ENCODE data around the gene RBM26.

Gene RBM26, protein sequence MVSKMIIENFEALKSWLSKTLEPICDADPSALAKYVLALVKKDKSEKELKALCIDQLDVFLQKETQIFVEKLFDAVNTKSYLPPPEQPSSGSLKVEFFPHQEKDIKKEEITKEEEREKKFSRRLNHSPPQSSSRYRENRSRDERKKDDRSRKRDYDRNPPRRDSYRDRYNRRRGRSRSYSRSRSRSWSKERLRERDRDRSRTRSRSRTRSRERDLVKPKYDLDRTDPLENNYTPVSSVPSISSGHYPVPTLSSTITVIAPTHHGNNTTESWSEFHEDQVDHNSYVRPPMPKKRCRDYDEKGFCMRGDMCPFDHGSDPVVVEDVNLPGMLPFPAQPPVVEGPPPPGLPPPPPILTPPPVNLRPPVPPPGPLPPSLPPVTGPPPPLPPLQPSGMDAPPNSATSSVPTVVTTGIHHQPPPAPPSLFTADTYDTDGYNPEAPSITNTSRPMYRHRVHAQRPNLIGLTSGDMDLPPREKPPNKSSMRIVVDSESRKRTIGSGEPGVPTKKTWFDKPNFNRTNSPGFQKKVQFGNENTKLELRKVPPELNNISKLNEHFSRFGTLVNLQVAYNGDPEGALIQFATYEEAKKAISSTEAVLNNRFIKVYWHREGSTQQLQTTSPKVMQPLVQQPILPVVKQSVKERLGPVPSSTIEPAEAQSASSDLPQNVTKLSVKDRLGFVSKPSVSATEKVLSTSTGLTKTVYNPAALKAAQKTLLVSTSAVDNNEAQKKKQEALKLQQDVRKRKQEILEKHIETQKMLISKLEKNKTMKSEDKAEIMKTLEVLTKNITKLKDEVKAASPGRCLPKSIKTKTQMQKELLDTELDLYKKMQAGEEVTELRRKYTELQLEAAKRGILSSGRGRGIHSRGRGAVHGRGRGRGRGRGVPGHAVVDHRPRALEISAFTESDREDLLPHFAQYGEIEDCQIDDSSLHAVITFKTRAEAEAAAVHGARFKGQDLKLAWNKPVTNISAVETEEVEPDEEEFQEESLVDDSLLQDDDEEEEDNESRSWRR

DNA sequence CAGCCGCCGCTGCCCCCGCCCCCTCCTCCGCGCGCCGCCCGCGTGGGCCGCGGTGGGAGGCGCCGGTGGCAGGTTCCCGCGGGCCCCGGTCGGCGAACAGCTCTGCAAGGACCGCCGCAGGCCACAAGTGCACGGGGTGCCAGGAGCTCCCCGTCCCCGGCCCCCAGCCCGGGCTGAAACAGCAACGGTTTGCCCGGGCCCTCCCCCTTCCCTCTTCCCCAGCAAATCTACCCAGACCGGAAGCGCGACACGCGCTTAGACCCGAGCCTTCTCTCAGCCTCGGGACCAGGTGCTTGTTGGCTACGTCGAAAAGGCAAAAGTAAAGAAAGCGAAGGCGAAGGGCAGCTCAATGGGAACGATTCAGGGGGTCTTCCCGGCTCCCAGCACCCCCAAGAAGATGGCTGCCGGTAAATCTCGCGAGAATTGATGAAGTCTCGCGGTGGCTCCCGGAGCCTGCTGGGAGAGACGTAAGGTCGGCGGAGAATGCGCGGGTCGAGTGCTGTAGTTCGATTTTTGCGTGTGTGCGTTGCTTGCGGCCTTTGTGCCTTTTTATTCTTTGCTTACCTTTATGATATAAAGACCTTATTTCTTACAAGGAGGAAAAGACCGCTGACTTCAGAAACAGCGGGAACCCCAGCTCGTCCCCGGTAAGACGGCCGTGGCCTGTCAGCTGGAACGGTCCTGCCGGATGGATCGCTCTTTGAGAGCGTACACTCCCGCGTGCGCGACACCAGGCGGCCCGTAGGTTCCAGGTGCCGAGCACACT lies at the start of gene RBM26:
RBM26 (minus strand) TSS at position 425 of the 766 bp plus-strand sequence. CDS start 481 bp downstream, outside the sequence.
- TF ChIP-seq, protein P1, sequence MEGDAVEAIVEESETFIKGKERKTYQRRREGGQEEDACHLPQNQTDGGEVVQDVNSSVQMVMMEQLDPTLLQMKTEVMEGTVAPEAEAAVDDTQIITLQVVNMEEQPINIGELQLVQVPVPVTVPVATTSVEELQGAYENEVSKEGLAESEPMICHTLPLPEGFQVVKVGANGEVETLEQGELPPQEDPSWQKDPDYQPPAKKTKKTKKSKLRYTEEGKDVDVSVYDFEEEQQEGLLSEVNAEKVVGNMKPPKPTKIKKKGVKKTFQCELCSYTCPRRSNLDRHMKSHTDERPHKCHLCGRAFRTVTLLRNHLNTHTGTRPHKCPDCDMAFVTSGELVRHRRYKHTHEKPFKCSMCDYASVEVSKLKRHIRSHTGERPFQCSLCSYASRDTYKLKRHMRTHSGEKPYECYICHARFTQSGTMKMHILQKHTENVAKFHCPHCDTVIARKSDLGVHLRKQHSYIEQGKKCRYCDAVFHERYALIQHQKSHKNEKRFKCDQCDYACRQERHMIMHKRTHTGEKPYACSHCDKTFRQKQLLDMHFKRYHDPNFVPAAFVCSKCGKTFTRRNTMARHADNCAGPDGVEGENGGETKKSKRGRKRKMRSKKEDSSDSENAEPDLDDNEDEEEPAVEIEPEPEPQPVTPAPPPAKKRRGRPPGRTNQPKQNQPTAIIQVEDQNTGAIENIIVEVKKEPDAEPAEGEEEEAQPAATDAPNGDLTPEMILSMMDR (IDR thresholded peaks at IDR 0.05; ENCODE audit: insufficient read depth, low read length, poor library complexity, severe bottlenecking) = peak; percentile 11
- peak; percentile 88 for DNase-seq (ENCODE audit: extremely low read depth, insufficient read length)
- H3K27me3 ChIP-seq (replicated peaks; ENCODE audit: control insufficient read depth, insufficient read depth, low read length) = no peaks in the 10 kb centered on the region
- peak within 1 kb of the TSS; percentile 94 for H3K4me3 ChIP-seq (replicated peaks; ENCODE audit: low read depth, low read length)
- no peaks in the 10 kb centered on the region for H3K36me3 ChIP-seq (ENCODE audit: control insufficient read depth, insufficient read depth, low read length)

DNA sequence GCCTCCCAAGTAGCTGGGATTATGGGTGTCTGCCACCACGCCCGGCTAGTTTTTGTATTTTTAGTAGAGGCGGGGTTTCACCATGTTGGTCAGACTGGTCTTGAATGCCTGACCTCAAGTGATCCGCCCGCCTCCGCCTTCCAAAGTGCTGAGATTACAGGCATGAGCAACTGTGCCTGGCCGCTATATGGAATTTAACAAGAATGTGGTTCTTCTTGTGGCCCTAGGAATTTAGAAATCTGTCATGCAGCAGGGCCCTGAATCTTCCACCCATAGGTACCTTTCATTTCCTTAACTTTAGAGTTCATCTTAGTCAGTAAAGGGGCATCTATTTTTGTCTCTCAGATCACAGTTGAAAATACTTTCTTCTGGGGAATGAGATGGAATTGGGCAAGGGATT lies 49.3 kb upstream of the RBM26 start:
- DNase-seq (ENCODE audit: extremely low read depth, insufficient read length) = no peak
- Histone ChIP-seq H3K4me3 (replicated peaks; ENCODE audit: low read depth, low read length) (no peak overlapping the region), H3K27me3 (replicated peaks; ENCODE audit: control insufficient read depth, insufficient read depth, low read length) (no peaks in the 10 kb centered on the region), H3K36me3 (ENCODE audit: control insufficient read depth, insufficient read depth, low read length) (no peaks in the 10 kb centered on the region)
- TF ChIP-seq, protein P1 (IDR thresholded peaks at IDR 0.05; ENCODE audit: insufficient read depth, low read length, poor library complexity, severe bottlenecking) = no peak

GRCh38 chr13:79452239-79452913 lies 46.3 kb upstream of the RBM26 start:
- TF ChIP-seq, protein P1 (IDR thresholded peaks at IDR 0.05; ENCODE audit: insufficient read depth, low read length, poor library complexity, severe bottlenecking) = no peak
- Histone ChIP-seq H3K4me3 (replicated peaks; ENCODE audit: low read depth, low read length) (no peak overlapping the region), H3K36me3 (ENCODE audit: control insufficient read depth, insufficient read depth, low read length) (no peaks in the 10 kb centered on the region), H3K27me3 (replicated peaks; ENCODE audit: control insufficient read depth, insufficient read depth, low read length) (no peaks in the 10 kb centered on the region)
- DNase-seq (ENCODE audit: extremely low read depth, insufficient read length) = no peak

DNA sequence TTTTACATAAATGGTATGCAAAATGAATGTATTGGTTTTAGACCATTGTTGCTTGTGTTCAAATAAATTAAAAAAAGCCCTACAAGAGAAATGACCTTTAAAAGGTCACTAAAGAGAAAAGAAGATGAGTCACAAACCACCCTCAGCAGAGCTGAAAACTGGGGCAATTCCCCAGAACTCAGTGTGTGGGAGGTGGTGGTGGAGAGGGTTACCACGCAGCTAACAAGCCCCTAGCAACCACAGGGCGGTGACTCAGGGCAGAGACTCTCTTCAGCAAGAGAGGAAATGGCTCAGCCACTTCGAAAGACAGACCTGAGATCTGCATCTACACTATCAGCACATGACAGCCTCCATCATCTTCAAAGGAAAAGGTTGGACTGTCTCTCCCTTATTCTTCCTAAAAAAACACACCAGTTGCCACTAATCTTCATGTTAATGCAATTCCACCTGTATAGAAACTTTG lies 45.5 kb upstream of the RBM26 start:
- H3K4me3 ChIP-seq (replicated peaks; ENCODE audit: low read depth, low read length) = no peak overlapping the region
- DNase-seq (ENCODE audit: extremely low read depth, insufficient read length) = peak; percentile 55
- no peaks in the 10 kb centered on the region for H3K36me3 ChIP-seq (ENCODE audit: control insufficient read depth, insufficient read depth, low read length)
- H3K27me3 ChIP-seq (replicated peaks; ENCODE audit: control insufficient read depth, insufficient read depth, low read length) = no peaks in the 10 kb centered on the region
- TF ChIP-seq, protein P1 (IDR thresholded peaks at IDR 0.05; ENCODE audit: insufficient read depth, low read length, poor library complexity, severe bottlenecking) = no peak

DNA sequence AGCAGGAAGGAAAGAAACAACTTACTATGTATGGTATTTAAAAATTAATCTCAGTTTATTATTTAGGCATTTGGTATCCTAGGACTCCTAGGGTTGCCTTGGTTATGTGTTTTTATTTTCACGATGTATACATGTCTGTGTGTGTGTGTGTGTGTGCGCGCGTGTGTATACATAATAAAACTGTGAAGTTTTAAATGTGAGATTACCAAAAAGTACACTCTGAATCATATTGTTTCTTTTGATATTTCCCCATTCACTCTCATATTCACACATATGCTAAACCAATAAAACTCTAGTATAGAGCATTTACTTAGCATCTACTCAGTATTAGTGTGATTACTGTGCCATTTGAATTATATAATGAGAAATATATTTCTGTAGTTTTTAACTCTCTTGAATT lies 44.1 kb upstream of the RBM26 start:
- Histone ChIP-seq H3K27me3 (replicated peaks; ENCODE audit: control insufficient read depth, insufficient read depth, low read length) (no peaks in the 10 kb centered on the region), H3K4me3 (replicated peaks; ENCODE audit: low read depth, low read length) (no peak overlapping the region), H3K36me3 (ENCODE audit: control insufficient read depth, insufficient read depth, low read length) (no peaks in the 10 kb centered on the region)
- TF ChIP-seq, protein P1 (IDR thresholded peaks at IDR 0.05; ENCODE audit: insufficient read depth, low read length, poor library complexity, severe bottlenecking) = no peak
- no peak for DNase-seq (ENCODE audit: extremely low read depth, insufficient read length)
